GM12801 (cell line): Measurements from ENCODE around the gene FOXN3.

Experiments
- TF ChIP-seq, protein P1 (sequence below): IDR thresholded peaks from one replicate; pipeline ENCODE4 v1.5.1; 2011; ENCODE audit warnings: control low read depth; ENCODE audit not compliant: insufficient read length; ENCODE audit errors: extremely low read depth

FOXN3 gene

GRCh38 chr14:89125216-89125615 is 291.8 kb downstream of the FOXN3 start:
- TF ChIP-seq, protein P1, sequence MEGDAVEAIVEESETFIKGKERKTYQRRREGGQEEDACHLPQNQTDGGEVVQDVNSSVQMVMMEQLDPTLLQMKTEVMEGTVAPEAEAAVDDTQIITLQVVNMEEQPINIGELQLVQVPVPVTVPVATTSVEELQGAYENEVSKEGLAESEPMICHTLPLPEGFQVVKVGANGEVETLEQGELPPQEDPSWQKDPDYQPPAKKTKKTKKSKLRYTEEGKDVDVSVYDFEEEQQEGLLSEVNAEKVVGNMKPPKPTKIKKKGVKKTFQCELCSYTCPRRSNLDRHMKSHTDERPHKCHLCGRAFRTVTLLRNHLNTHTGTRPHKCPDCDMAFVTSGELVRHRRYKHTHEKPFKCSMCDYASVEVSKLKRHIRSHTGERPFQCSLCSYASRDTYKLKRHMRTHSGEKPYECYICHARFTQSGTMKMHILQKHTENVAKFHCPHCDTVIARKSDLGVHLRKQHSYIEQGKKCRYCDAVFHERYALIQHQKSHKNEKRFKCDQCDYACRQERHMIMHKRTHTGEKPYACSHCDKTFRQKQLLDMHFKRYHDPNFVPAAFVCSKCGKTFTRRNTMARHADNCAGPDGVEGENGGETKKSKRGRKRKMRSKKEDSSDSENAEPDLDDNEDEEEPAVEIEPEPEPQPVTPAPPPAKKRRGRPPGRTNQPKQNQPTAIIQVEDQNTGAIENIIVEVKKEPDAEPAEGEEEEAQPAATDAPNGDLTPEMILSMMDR: no peak

DNA sequence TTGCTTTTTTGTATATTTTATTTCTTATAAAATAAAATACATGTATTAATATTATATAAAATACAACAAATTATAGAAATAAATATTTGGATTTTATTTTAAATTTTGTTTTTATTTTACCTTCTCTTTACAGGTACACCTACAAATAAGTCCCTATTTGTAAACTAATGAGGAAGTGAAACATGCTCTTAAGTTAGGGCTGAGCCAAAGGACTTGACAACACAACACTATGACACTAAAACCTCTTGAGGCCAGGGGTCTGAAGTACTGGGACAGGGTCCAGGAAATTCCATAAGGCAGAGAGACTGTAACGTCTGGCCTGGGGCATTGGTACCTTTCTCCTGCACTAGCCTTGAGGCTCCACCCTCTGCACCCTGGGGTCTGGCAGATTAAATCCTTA is 293.2 kb downstream of the FOXN3 start:
- TF ChIP-seq, protein P1: no peak

DNA sequence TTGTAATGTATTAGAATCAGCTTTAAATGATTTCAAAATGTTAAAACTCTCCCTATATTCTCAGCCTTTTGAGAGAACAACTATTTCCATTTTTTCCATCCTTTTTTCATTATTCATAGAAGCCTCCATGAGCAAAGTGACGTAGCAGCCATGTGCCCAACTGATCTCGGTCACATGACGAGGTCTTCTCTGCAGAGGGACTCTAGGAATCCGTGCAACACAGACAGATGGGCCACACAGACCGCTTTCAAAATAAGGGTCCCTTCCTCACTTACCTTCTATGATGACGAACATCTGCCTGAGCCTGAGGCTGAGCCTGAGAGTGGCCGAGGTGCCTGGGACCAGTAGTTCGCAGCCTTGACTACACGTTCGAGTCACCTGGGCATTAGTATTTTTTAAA is 293.8 kb downstream of the FOXN3 start:
- TF ChIP-seq, protein P1: no peak

- TF ChIP-seq, protein P1: no peak
Measured at GRCh38 chr14:89121968-89122620, 294.9 kb downstream of the FOXN3 start.

DNA sequence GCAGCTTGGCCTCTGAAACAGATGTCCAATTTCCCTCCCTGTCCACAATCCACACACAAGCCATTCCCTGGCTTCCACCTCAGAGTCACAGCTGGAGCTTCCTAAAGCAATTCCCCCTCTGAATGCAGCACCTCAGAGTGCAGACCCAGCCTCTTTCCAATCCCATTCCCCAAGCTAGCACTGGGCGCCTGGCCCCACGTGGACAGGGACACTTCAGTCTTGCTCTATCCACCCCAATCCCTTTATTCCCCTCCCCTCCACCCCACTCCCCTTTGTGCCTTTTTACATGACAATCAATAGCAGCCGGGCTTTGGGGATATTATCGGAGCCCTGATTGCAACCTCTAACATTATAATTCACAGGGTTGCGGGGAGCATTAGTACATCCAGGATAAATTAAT is 300.0 kb downstream of the FOXN3 start:
- TF ChIP-seq, protein P1: no peak

GRCh38 chr14:89114109-89114508 is 302.9 kb downstream of the FOXN3 start:
- TF ChIP-seq, protein P1: no peak

DNA sequence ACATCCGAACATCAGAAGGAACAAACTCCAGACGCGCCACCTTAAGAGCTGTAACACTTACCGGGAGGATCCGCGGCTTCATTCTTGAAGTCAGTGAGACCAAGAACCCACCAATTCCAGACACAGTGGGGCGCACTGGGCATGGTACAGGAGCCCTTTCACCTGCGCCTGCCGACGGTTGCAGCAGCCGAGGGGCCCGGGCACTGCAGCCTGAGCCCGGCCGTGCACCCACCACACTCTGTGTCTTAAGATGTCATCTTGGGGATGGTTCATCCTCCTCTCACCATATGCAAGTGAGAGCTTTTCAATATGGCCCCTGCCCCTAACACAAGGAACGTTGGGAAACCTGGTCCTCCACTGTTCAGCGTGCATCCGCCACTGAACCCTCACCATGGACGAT is 304.3 kb downstream of the FOXN3 start:
- TF ChIP-seq, protein P1: no peak
